Transverse colon (tissue), 4 donors: ENCODE data around the gene POC5.

ENCODE experiments used
- CTCF ChIP-seq, 5 experiments: fragments of 200-600 bp in 3 of 5; fragments of 450-650 bp in 2 of 5; sonication (generic) in 3 of 5; IDR thresholded peaks; 1 replicate in 2 of 5; 2 replicates in 3 of 5; pipeline ENCODE4 v1.5.1; 2016 to 2017; ENCODE audit warnings: antibody characterized with exemption in 5 of 5, inconsistent platforms in 3 of 5, mild to moderate bottlenecking in 2 of 5, moderate library complexity in 1 of 5
- EP300 ChIP-seq: sonication (generic); formaldehyde crosslinking; IDR thresholded peaks from one replicate; pipeline ENCODE4 v1.6.1; 2017; ENCODE audit warnings: antibody characterized with exemption, low read depth
- POLR2A ChIP-seq: fragments of 450-650 bp; IDR thresholded peaks from one replicate; pipeline ENCODE4 v1.6.1; 2016; ENCODE audit warnings: antibody characterized with exemption, mild to moderate bottlenecking, moderate library complexity
- POLR2AphosphoS5 ChIP-seq, 3 donors: sonication (generic); formaldehyde crosslinking; IDR thresholded peaks; one replicate each; pipeline ENCODE4 v1.6.1; 2016; ENCODE audit warnings: antibody characterized with exemption in 3 of 3

GRCh38 chr5:75659791-75660450 lies 57.3 kb downstream of the POC5 start:
- no peak for TF ChIP-seq CTCF (IDR thresholded peaks at IDR 0.05)
- no peak for TF ChIP-seq POLR2A
- no peak for TF ChIP-seq POLR2AphosphoS5 (IDR thresholded peaks at IDR 0.05)
- no peak for TF ChIP-seq EP300
